HCT116 (cell line): ENCODE data around the gene MROH7. TPM values are rescaled to one million over a fixed set of nuclear protein-coding genes. Genes with fewer than 3 reads are reported as not detected.

ENCODE experiments used
- ATAC-seq: fragments of 200-7000 bp; cut with Tn5 transposase; 2 replicates; pipeline ENCODE4 v1.9.1; 2020; ENCODE audit warnings: mild to moderate bottlenecking, moderate library complexity
- BruUV-seq: library from RNA; stranded (reverse); fragments of 400-500 nt; replicated peaks from 2 replicates; lab custom pipeline; 2021; lab: Mats Ljungman, UMichigan
- CTCF ChIA-PET: fragments of 300-600 bp; sonication (Branson Sonifier 250); formaldehyde crosslinking; loops from one replicate; lab custom pipeline; 2021; ENCODE audit warnings: antibody characterized with exemption; lab: Charles Lee
- POLR2A ChIA-PET: fragments of 300-600, 350-600 bp; sonication (Branson Sonifier 250); formaldehyde crosslinking; loops from one replicate; lab custom pipeline; 2021; ENCODE audit warnings: antibody characterized with exemption; lab: Charles Lee
- RAD21 ChIA-PET, 2 experiments: fragments of 300-600 bp; sonication (Branson Sonifier 250); formaldehyde crosslinking; loops; one replicate each; lab custom pipeline; 2023; ENCODE audit warnings: low total read pairs in 2 of 2; ENCODE audit not compliant: uncharacterized antibody in 2 of 2, unreplicated experiment in 2 of 2, low non-redundant PET in 1 of 2; lab: Charles Lee
- DNase-seq: peaks from one replicate; pipeline ENCODE4 v3.0.0-alpha.2; 2010; ENCODE audit warnings: low read depth, low spot score
- H2AFZ ChIP-seq: fragments of 200-600 bp; shearing (Covaris generic), sonication (generic); 2 replicates; pipeline ENCODE4 v1.6.1; 2017; ENCODE audit warnings: low read depth, mixed run types, mixed read lengths, antibody characterized with exemption, low read length; ENCODE audit not compliant: poor library complexity, severe bottlenecking
- H3K27ac ChIP-seq: 2 replicates; pipeline ENCODE4 v1.5.1; 2012; ENCODE audit warnings: low read depth, low read length
- H3K27me3 ChIP-seq: fragments of 200-600 bp; sonication (generic); 2 replicates; pipeline ENCODE4 v1.6.1; 2016; ENCODE audit warnings: mixed run types, low read length, mixed read lengths; ENCODE audit not compliant: insufficient read depth
- H3K36me3 ChIP-seq, 2 experiments: fragments of 200-500 bp in 1 of 2; fragments of 200-600 bp in 1 of 2; sonication (Bioruptor generic) in 1 of 2; sonication (generic) in 1 of 2; 2 replicates each; pipeline versions ENCODE4 v1.5.1 to v1.6.1; 2014 to 2016; ENCODE audit warnings: low read length in 2 of 2, inconsistent platforms in 1 of 2, mixed read lengths in 1 of 2, mixed run types in 1 of 2; ENCODE audit not compliant: insufficient read depth in 2 of 2, control insufficient read depth in 1 of 2
- H3K4me1 ChIP-seq, 2 experiments: fragments of 200-600 bp in 1 of 2; sonication (generic) in 1 of 2; 2 replicates each; pipeline versions ENCODE4 v1.5.1 to v1.6.1; 2012 to 2017; ENCODE audit warnings: low read length in 2 of 2, inconsistent platforms in 1 of 2, mild to moderate bottlenecking in 1 of 2, mixed read lengths in 1 of 2, mixed run types in 1 of 2, moderate library complexity in 1 of 2; ENCODE audit not compliant: insufficient read depth in 2 of 2, control insufficient read depth in 1 of 2
- H3K4me2 ChIP-seq: fragments of 200-600 bp; sonication (generic); 2 replicates; pipeline ENCODE4 v1.6.1; 2017; ENCODE audit warnings: mixed run types, low read length, mixed read lengths
- H3K4me3 ChIP-seq, 2 experiments: fragments of 200-600 bp in 1 of 2; sonication (generic) in 1 of 2; replicated peaks in 1 of 2; 2 replicates each; pipeline ENCODE4 v1.5.1; 2011 to 2016; ENCODE audit warnings: low read length in 2 of 2, control low read depth in 1 of 2, low read depth in 1 of 2, mild to moderate bottlenecking in 1 of 2, mixed read lengths in 1 of 2, mixed run types in 1 of 2
- H3K79me2 ChIP-seq: fragments of 200-600 bp; sonication (generic); 2 replicates; pipeline ENCODE4 v1.6.1; 2017; ENCODE audit warnings: mild to moderate bottlenecking, mixed run types, low read length, moderate library complexity, mixed read lengths; ENCODE audit not compliant: insufficient read depth
- H3K9ac ChIP-seq: fragments of 200-600 bp; sonication (generic); 2 replicates; pipeline ENCODE4 v1.6.1; 2016; ENCODE audit warnings: low read length, mixed read lengths
- H3K9me2 ChIP-seq: fragments of 200-600 bp; sonication (generic), shearing (Covaris generic); 2 replicates; pipeline ENCODE4 v1.6.1; 2017; ENCODE audit warnings: mixed run types, mild to moderate bottlenecking, moderate library complexity; ENCODE audit not compliant: insufficient read depth
- H3K9me3 ChIP-seq, 2 experiments: fragments of 200-500 bp in 1 of 2; fragments of 200-600 bp in 1 of 2; sonication (Bioruptor generic) in 1 of 2; sonication (generic) in 1 of 2; 2 replicates each; pipeline ENCODE4 v1.6.1; 2014 to 2017; ENCODE audit warnings: low read length in 2 of 2, mixed read lengths in 2 of 2, inconsistent platforms in 1 of 2, low read depth in 1 of 2, mild to moderate bottlenecking in 1 of 2, mixed run types in 1 of 2, moderate library complexity in 1 of 2; ENCODE audit not compliant: control insufficient read depth in 1 of 2, insufficient read depth in 1 of 2
- H4K20me1 ChIP-seq: fragments of 200-600 bp; sonication (generic), shearing (Covaris generic); 2 replicates; pipeline ENCODE4 v1.6.1; 2017; ENCODE audit warnings: mixed run types, mild to moderate bottlenecking, moderate library complexity; ENCODE audit not compliant: insufficient read depth
- CBX3 ChIP-seq: IDR thresholded peaks from 2 replicates; pipeline ENCODE4 v1.6.1; 2012; ENCODE audit warnings: low read depth
- EGR1 ChIP-seq: IDR thresholded peaks from 2 replicates; pipeline ENCODE4 v1.6.1; 2012; ENCODE audit warnings: low read depth
- ELF1 ChIP-seq: IDR thresholded peaks from 2 replicates; pipeline ENCODE4 v1.6.1; 2012; ENCODE audit warnings: low read depth, borderline replicate concordance
- EZH2phosphoT487 ChIP-seq: fragments of 200-600 bp; IDR thresholded peaks from 2 replicates; pipeline ENCODE4 v1.6.1; 2018; ENCODE audit warnings: antibody characterized with exemption, borderline replicate concordance
- FOSL1 ChIP-seq: IDR thresholded peaks from 2 replicates; pipeline ENCODE4 v1.6.1; 2012; ENCODE audit warnings: low read depth
- JUND ChIP-seq: IDR thresholded peaks from 2 replicates; pipeline ENCODE4 v1.6.1; 2012
- POLR2A ChIP-seq: IDR thresholded peaks from 2 replicates; pipeline ENCODE4 v1.7.0; 2011; ENCODE audit warnings: borderline replicate concordance; ENCODE audit not compliant: insufficient read depth, insufficient read length; ENCODE audit errors: extremely low read depth
- POLR2AphosphoS5 ChIP-seq: IDR thresholded peaks from 2 replicates; pipeline ENCODE4 v1.6.1; 2011; ENCODE audit warnings: mild to moderate bottlenecking, low read depth, low read length, moderate library complexity
- RAD21 ChIP-seq: IDR thresholded peaks from 2 replicates; pipeline ENCODE4 v1.6.1; 2012; ENCODE audit warnings: low read depth, mild to moderate bottlenecking
- SIN3A ChIP-seq: IDR thresholded peaks from 2 replicates; pipeline ENCODE4 v1.6.1; 2012; ENCODE audit warnings: low read depth
- SP1 ChIP-seq: IDR thresholded peaks from 2 replicates; pipeline ENCODE4 v1.6.1; 2012; ENCODE audit warnings: low read depth
- SRF ChIP-seq: IDR thresholded peaks from 2 replicates; pipeline ENCODE4 v1.6.1; 2012; ENCODE audit warnings: low read depth
- YY1 ChIP-seq: IDR thresholded peaks from 2 replicates; pipeline ENCODE4 v1.6.1; 2011; ENCODE audit warnings: low read length, low read depth, moderate library complexity, mild to moderate bottlenecking; ENCODE audit not compliant: insufficient replicate concordance; ENCODE audit errors: extremely low read depth
- ZBTB33 ChIP-seq: IDR thresholded peaks from 2 replicates; pipeline ENCODE4 v1.6.1; 2011; ENCODE audit warnings: mild to moderate bottlenecking, low read length, moderate library complexity; ENCODE audit not compliant: insufficient replicate concordance; ENCODE audit errors: extremely low read depth
- ZFX ChIP-seq: fragments of 450-650 bp; IDR thresholded peaks from 2 replicates; pipeline ENCODE4 v1.6.1; 2017
- ZNF274 ChIP-seq: fragments of 200-500 bp; sonication (Bioruptor generic); IDR thresholded peaks from 2 replicates; pipeline ENCODE4 v1.6.1; 2014; ENCODE audit warnings: mild to moderate bottlenecking, low read depth, low read length, inconsistent platforms
- intact Hi-C: fragments of 100-400 bp; cut with micrococcal nuclease; formaldehyde crosslinking; loops from 2 replicates; pipeline ENCODE4 v1.10.0; 2022
- total RNA-seq: library from RNA; stranded (reverse); gene quantifications from one replicate; pipeline ENCODE4 v1.2.1, GENCODE V29; 2021; ENCODE audit not compliant: unreplicated experiment
- TF ChIP-seq, protein P1 (sequence below): IDR thresholded peaks from 2 replicates; pipeline ENCODE4 v1.6.1; 2012

The MROH7 gene
- total RNA-seq, 1 experiment from 2014 or later: 1.1 TPM

DNA sequence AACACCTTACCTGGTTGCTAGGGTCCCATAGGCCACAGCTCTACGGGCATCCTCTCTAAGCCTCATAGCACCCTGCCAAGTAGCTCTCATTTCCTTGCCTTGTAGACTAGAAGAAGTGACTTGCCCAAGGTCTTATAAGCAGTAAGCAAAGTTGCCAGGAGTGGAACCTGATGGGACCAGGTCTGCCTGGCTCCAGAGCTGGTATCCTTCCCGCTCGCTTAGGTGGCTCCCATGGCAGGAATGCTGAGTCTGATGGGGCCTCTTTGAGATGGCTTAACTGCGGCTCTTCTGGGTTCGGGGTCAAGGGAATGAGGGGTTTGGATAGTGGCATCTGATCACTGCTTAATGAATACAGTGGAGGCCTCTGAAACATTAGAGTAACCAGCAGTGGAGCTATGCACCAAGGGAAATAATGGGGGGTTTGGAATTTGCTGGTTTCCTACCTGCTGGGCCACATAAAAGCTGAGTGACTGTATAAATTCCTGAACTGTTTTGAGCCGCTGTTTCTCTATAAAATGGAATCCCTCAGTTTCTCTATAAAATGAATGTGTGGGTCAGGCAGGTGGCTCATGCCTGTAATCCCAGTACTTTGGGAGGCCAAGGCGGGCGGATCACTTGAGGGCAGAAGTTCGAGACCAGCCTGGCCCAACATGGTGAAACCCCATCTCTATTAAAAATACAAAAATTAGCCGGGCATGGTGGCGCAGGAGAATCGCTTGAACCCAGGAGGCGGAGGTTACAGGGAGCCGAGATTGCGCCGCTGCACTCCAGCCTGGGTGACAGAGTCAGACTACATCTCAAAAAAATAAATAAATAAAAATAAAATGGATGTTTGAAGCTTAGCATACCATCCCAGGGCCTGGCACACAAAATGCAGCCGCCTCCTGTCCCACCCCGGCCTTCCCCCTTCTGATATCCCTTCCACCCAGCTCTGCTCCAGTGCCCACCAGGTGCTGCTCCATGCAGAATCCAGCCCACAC, 30.7 kb upstream of the MROH7 start:
- BruUV-seq: no TSS peak

More for the DNA sequence above, 30.7 kb upstream of the MROH7 start:
- Histone ChIP-seq H3K27ac (no peak overlapping the region), H3K9me2 (no peaks in the 10 kb centered on the region), H2AFZ (no peak overlapping the region), H3K4me3 (no peak overlapping the region), H4K20me1 (no peaks in the 10 kb centered on the region), H3K36me3 (peaks cover 0 to 5% of the 10 kb centered on the region in 2 experiments; a peak in 1 of 4 replicates), H3K4me2 (no peak overlapping the region), H3K9me3 (no peaks in the 10 kb centered on the region), H3K9ac (no peak overlapping the region), H3K79me2 (no peaks in the 10 kb centered on the region), H3K4me1 (peaks cover 0 to 7% of the 10 kb centered on the region in 2 experiments; a peak in 2 of 4 replicates)
- ChIA-PET POLR2A (no interaction called here), CTCF (no interaction called here), RAD21 (no interaction called here)
- no peak for DNase-seq
- TF ChIP-seq YY1 (no peak), SIN3A (no peak), FOSL1 (no peak), RAD21 (no peak), ELF1 (no peak), CBX3 (no peak), ZBTB33 (no peak), ZFX (no peak), JUND (no peak), POLR2A (no peak), SRF (no peak), EGR1 (no peak), ZNF274 (no peak), EZH2phosphoT487 (no peak), POLR2AphosphoS5 (no peak), SP1 (no peak)
- TF ChIP-seq, protein P1, sequence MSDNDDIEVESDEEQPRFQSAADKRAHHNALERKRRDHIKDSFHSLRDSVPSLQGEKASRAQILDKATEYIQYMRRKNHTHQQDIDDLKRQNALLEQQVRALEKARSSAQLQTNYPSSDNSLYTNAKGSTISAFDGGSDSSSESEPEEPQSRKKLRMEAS: no peak
- TF ChIP-seq, all 23 proteins: peak for 0
- no peaks in the 10 kb centered on the region for H3K27me3 ChIP-seq
- intact Hi-C loops: no loop called here
- ATAC-seq: no peak
